Measurements from ENCODE around the gene LARP4. TPM values are rescaled to one million over a fixed set of nuclear protein-coding genes. Genes with fewer than 3 reads are reported as not detected.

The LARP4 gene
- total and polyA plus RNA-seq, 8 donors, result 6.2 to 38.5 (median 29.6) TPM

DNA sequence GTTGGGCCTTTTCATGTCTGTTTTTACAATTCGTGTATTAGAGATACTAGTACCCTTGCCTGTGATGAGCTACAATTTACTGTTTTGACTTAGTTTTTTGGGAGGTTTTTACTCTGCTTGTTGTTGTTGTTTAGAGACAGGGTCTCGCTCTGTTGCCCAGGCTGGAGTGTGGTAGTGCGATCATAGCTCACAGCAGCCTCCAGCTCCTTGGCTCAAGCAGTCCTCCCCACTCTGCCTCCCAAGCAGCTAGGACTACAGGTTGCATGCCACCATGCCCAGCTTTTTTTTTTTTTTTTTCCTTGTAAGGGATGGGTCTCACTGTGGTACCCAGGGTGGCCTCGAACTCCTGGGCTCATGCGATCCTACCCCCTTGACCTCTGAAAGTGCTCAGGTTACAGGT is 52.1 kb downstream of the LARP4 start:
- intact Hi-C loops (cut with DNase I), result no loop called here
- no peak for TF ChIP-seq CTCF (IDR thresholded peaks at IDR 0.05)
- 91 to 98% methylated on average over 5 of the region's 5 CpGs for WGBS, 2 donors
- FAIRE-seq (no peak), DNase-seq (no peak), ATAC-seq (no peak)
- Histone ChIP-seq H3K27ac (no peak overlapping the region), H3K4me3 (no peak overlapping the region), H3K9me3 (no peaks in the 10 kb centered on the region), H3K36me3 (no peaks in the 10 kb centered on the region), H3K27me3 (no peaks in the 10 kb centered on the region), H3K4me1 (no peaks in the 10 kb centered on the region)

DNA sequence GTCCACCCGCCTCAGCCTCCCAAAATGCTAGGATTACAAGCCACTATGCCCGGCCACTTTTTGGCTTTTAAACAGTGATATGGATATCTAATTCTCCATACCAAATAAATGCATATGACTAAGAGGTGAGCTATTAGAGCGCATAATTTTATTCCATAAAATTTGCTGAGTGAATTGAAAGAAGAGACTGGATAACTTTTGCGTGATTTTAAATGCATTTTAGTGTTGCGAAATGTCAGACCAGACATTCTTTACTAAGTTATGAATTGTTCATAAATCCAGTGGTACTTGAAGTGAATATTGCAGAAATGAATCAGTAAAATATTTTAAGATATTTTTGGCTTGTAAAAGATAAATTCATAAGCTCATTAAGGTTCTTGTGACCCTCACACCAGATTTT is 53.2 kb downstream of the LARP4 start:
- H3K36me3 ChIP-seq, result no peaks in the 10 kb centered on the region
- H3K27me3 ChIP-seq, result no peaks in the 10 kb centered on the region
- DNase-seq, result no peak
- no peak overlapping the region for H3K4me3 ChIP-seq
- intact Hi-C loops (cut with DNase I), result no loop called here
- WGBS, 2 donors, result 96 to 98% methylated on average over 5 of the region's 5 CpGs
- H3K27ac ChIP-seq, result no peak overlapping the region
- no peak for TF ChIP-seq CTCF (IDR thresholded peaks at IDR 0.05)
- no peak for FAIRE-seq
- no peak for ATAC-seq
- no peaks in the 10 kb centered on the region for H3K4me1 ChIP-seq
- no peaks in the 10 kb centered on the region for H3K9me3 ChIP-seq

DNA sequence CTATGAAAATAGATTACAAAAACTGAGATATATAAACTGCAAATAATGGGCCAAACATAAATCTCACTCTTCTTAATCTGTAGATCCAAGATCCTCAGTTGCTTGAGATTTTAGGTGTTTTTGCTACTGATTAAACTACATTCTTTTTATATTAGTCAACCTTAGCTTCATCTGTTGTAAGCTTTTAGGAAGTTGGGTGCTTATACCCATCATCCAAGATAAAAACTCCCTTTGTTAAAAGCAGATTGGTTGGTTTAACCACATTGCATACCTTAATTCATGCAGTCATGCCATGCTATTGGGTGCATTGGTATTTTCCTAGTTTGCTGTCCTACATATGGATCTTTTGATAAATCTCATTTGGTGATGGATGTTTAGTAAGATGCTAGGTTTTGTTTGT is 57.9 kb downstream of the LARP4 start:
- ATAC-seq (no peak), DNase-seq (no peak), FAIRE-seq (no peak)
- H3K4me1 ChIP-seq, result no peaks in the 10 kb centered on the region
- H3K27ac ChIP-seq, result no peak overlapping the region
- intact Hi-C loops (cut with DNase I), result no loop called here
- H3K36me3 ChIP-seq, result no peaks in the 10 kb centered on the region
- TF ChIP-seq CTCF (IDR thresholded peaks at IDR 0.05), result no peak
- H3K4me3 ChIP-seq, result no peak overlapping the region
- no peaks in the 10 kb centered on the region for H3K9me3 ChIP-seq
- H3K27me3 ChIP-seq, result no peaks in the 10 kb centered on the region

GRCh38 chr12:50467439-50467838 is 66.8 kb downstream of the LARP4 start:
- TF ChIP-seq CTCF (IDR thresholded peaks at IDR 0.05), result no peak
- ATAC-seq (no peak), FAIRE-seq (no peak), DNase-seq (no peak)
- H3K4me1 ChIP-seq, result no peaks in the 10 kb centered on the region
- WGBS, 2 donors, result 95 to 98% methylated on average over 3 of the region's 3 CpGs
- H3K27ac ChIP-seq, result no peak overlapping the region
- H3K27me3 ChIP-seq, result no peaks in the 10 kb centered on the region
- H3K9me3 ChIP-seq, result no peaks in the 10 kb centered on the region
- no peak overlapping the region for H3K4me3 ChIP-seq
- intact Hi-C loops (cut with DNase I), result no loop called here
- peaks cover 4 to 32% (median 6%) of the 10 kb centered on the region in 3 donors for H3K36me3 ChIP-seq

DNA sequence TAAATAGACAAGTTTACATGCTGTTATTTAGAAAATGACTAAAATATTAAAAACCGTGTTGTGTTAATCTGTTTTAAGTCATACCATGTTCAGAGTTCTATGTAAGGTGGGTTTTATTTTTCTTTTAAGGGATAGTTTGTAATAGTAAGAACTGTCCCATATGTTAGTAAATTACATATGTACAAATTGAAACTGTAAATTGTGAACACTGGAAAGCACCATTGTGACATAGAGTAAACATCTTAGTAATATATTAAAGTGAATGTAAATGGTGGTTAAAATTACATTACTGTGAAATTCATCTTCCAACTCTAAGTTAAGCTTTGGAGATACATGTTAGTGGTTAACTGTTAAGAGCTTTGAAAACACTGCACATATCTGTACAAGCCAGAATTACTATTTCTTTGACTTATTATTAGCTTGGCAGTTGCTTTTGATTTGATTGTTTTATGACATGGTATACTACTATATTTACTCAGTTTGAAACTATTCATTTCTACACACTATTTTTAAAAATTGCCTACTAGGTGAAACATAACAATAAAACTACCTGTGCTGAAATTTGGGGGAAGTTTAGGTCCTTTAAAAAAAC is 76.7 kb downstream of the LARP4 start:
- FAIRE-seq (no peak), DNase-seq (no peak)

More for the DNA sequence above, 76.7 kb downstream of the LARP4 start:
- no peak for ATAC-seq
- Histone ChIP-seq H3K4me1 (no peaks in the 10 kb centered on the region), H3K36me3 (peaks cover 4 to 31% (median 12%) of the 10 kb centered on the region in 3 donors), H3K4me3 (no peak overlapping the region), H3K27me3 (no peaks in the 10 kb centered on the region), H3K27ac (no peak overlapping the region), H3K9me3 (no peaks in the 10 kb centered on the region)
- 83 to 87% methylated on average over 1 of the region's 1 CpG for WGBS, 2 donors
- TF ChIP-seq CTCF (IDR thresholded peaks at IDR 0.05), result no peak
- intact Hi-C loops (cut with DNase I), result no loop called here

Measured in pancreas (tissue), 10 donors.